ENCODE data around the gene NCBP2L. TPM values are rescaled to one million over a fixed set of nuclear protein-coding genes. Genes with fewer than 3 reads are reported as not detected.

The NCBP2L gene
- total RNA-seq, 1 experiment from 2014 or later: 0.20 TPM

DNA sequence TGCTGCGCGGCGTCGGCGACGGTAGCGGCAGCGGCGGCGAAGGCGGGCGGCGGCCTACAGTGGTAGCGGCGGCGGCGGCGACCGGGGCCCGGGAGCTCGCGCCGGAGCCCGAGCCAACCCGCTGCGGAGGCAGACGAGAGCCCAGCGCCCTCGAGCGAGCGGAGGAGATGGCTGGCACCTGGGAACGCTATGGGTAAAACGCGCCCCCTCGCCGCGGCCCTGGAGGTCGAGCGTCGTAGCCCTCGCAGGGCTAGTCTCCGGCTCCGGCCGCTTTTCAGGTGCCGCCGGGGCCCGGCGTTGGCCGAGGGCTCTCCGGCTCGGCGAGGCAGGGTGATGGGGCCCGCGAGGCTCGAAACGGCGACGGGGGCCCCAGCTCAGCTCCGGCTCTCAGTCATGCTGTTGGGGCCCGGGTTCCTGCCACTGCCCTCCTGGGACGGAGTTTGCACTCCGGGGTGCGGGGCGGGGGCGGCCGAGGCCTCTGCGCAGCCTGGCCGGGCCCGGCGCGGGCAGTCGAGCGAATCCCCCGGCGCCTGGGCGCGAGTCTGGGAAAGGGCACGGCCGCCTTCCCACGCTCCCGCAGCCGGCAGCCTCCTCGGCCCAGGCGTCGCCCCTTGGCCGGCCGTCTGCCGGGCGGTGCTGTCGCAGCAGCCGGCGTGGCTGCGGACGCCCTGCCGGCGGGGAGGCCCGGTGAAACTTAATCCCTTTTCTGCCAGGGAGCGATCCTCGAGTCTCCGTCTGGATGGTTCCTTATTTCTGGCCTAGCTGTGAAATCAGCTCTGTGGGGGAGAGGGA is 48.9 kb downstream of the NCBP2L start (continued):
- TF ChIP-seq, protein P1, sequence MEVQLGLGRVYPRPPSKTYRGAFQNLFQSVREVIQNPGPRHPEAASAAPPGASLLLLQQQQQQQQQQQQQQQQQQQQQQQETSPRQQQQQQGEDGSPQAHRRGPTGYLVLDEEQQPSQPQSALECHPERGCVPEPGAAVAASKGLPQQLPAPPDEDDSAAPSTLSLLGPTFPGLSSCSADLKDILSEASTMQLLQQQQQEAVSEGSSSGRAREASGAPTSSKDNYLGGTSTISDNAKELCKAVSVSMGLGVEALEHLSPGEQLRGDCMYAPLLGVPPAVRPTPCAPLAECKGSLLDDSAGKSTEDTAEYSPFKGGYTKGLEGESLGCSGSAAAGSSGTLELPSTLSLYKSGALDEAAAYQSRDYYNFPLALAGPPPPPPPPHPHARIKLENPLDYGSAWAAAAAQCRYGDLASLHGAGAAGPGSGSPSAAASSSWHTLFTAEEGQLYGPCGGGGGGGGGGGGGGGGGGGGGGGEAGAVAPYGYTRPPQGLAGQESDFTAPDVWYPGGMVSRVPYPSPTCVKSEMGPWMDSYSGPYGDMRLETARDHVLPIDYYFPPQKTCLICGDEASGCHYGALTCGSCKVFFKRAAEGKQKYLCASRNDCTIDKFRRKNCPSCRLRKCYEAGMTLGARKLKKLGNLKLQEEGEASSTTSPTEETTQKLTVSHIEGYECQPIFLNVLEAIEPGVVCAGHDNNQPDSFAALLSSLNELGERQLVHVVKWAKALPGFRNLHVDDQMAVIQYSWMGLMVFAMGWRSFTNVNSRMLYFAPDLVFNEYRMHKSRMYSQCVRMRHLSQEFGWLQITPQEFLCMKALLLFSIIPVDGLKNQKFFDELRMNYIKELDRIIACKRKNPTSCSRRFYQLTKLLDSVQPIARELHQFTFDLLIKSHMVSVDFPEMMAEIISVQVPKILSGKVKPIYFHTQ (CRISPR knock-in tag; IDR thresholded peaks at IDR 0.05): no peak
- TF ChIP-seq ESRRA (CRISPR knock-in tag; IDR thresholded peaks at IDR 0.05; ENCODE audit: borderline replicate concordance): no peak
- TF ChIP-seq, protein P2, sequence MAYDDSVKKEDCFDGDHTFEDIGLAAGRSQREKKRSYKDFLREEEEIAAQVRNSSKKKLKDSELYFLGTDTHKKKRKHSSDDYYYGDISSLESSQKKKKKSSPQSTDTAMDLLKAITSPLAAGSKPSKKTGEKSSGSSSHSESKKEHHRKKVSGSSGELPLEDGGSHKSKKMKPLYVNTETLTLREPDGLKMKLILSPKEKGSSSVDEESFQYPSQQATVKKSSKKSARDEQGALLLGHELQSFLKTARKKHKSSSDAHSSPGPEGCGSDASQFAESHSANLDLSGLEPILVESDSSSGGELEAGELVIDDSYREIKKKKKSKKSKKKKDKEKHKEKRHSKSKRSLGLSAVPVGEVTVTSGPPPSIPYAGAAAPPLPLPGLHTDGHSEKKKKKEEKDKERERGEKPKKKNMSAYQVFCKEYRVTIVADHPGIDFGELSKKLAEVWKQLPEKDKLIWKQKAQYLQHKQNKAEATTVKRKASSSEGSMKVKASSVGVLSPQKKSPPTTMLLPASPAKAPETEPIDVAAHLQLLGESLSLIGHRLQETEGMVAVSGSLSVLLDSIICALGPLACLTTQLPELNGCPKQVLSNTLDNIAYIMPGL (CRISPR knock-in tag; IDR thresholded peaks at IDR 0.05): peak; percentile 53; the same call in 1 of the 2 replicates

DNA sequence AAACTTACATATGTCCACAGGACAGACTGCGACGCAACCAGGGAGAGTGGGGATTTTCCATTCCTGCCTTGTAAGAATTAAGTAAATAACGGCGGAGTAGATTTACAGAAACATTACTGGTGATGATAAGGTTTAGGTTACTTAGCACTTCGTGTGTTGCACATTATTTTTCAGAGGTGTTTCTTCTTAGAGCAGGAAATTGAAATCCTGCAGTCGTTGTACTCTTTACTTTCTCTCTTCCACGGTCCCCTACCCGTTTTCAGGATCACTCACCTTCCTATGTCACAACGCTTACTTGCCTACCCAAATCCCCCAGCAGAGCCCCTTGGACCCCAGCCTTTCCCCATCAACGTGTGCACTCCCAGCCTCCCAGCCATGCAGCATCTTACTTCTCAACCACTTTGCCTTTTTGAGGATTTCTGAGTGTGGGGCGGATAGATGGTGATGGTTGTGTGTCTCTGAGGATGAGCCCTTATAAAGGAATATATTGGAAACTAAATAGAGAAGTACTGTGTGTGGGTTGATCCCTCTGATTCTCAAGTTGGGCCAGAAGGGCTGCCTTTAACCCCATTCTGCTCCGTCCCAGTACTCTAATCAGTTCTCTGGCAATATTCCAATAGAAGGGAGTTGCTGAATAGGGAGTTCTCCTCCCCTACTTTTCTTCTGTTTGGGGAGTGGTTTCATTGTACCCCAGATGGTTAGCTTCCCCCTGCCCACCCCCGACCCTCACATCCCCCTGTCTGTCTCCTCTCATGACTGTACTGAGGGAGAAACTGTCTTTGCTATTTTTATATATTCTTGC is 49.7 kb downstream of the NCBP2L start:
- Mint-ChIP-seq H3K9me3 (no peaks in the 10 kb centered on the region), H3K36me3 (no peaks in the 10 kb centered on the region), H3K27me3 (ENCODE audit: low read depth) (peaks cover 38% of the 10 kb centered on the region), H3K4me1 (peaks cover 17% of the 10 kb centered on the region), H3K27ac (no peak overlapping the region), H3K4me3 (peak overlapping the region; percentile 63)
- POLR2A ChIA-PET: no interaction called here
- TF ChIP-seq, protein P2 (CRISPR knock-in tag; IDR thresholded peaks at IDR 0.05): no peak
- TF ChIP-seq, protein P3, sequence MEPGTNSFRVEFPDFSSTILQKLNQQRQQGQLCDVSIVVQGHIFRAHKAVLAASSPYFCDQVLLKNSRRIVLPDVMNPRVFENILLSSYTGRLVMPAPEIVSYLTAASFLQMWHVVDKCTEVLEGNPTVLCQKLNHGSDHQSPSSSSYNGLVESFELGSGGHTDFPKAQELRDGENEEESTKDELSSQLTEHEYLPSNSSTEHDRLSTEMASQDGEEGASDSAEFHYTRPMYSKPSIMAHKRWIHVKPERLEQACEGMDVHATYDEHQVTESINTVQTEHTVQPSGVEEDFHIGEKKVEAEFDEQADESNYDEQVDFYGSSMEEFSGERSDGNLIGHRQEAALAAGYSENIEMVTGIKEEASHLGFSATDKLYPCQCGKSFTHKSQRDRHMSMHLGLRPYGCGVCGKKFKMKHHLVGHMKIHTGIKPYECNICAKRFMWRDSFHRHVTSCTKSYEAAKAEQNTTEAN (CRISPR knock-in tag; IDR thresholded peaks at IDR 0.05): no peak
- ATAC-seq: no peak
- CTCF ChIA-PET: no interaction called here
- no peak for DNase-seq (ENCODE audit: low spot score)

DNA sequence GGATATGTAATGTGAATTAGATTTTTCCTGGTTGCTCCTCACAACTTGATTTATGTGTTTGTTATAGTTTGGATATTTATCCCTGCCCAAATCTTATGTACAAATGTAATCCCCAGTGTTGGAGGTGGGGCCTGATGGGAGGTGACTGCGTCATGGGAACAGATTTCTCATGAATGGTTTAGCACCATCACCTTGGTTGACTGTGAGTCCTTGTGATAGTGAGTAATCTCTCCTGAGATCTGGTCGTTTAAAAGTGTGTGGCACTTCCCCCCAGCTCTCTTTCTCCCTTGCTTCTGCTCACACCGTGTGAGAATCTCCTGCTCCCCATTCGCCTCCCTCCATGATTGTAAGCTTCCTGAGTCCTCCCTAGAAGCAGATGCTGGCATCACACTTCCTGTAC is 50.3 kb downstream of the NCBP2L start:
- H3K36me3 Mint-ChIP-seq: no peaks in the 10 kb centered on the region
- no peaks in the 10 kb centered on the region for H3K9me3 Mint-ChIP-seq
- POLR2A ChIA-PET: no interaction called here
- peaks cover 17% of the 10 kb centered on the region for H3K4me1 Mint-ChIP-seq
- no peak overlapping the region for H3K27ac Mint-ChIP-seq
- H3K27me3 Mint-ChIP-seq (ENCODE audit: low read depth): peaks cover 38% of the 10 kb centered on the region
- H3K4me3 Mint-ChIP-seq: no peak overlapping the region
- ATAC-seq (no peak), DNase-seq (ENCODE audit: low spot score) (no peak)
- CTCF ChIA-PET: no interaction called here
- no peak for TF ChIP-seq NR2C2 (CRISPR knock-in tag; IDR thresholded peaks at IDR 0.05)
- TF ChIP-seq MXD4 (CRISPR knock-in tag; IDR thresholded peaks at IDR 0.05; ENCODE audit: borderline replicate concordance): no peak
- TF ChIP-seq, protein P4, sequence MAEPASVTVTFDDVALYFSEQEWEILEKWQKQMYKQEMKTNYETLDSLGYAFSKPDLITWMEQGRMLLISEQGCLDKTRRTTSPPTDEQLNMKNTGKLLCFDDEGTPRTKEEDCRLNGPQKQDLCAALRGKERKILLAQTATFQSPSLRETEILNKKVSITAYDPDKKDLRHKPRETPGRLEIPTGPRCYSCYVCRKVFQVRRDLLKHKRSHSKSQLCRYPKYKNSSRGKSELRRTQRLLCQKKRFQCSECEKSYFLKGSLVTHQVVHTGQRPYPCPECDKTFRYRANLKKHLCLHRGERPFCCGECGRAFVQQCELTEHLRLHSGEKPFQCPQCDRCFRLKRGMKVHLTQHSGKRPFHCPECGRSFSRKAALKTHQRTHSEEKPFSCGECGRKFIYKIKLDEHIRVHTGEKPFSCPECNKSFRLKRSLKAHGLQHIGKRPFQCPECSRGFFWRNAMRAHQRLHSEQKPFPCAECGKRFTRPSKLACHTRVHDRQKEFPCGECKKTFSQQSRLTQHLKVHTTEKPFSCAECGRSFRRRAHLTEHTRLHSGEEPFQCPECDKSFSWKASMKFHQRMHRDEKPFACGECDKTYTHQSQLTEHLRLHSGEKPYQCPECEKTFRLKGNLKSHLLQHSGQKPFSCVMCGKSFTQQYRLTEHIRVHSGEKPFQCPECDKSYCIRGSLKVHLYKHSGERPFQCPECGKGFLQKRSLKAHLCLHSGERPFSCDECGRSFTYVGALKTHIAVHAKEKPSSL (CRISPR knock-in tag; conservative IDR thresholded peaks at IDR 0.05): no peak
- TF ChIP-seq, protein P5, sequence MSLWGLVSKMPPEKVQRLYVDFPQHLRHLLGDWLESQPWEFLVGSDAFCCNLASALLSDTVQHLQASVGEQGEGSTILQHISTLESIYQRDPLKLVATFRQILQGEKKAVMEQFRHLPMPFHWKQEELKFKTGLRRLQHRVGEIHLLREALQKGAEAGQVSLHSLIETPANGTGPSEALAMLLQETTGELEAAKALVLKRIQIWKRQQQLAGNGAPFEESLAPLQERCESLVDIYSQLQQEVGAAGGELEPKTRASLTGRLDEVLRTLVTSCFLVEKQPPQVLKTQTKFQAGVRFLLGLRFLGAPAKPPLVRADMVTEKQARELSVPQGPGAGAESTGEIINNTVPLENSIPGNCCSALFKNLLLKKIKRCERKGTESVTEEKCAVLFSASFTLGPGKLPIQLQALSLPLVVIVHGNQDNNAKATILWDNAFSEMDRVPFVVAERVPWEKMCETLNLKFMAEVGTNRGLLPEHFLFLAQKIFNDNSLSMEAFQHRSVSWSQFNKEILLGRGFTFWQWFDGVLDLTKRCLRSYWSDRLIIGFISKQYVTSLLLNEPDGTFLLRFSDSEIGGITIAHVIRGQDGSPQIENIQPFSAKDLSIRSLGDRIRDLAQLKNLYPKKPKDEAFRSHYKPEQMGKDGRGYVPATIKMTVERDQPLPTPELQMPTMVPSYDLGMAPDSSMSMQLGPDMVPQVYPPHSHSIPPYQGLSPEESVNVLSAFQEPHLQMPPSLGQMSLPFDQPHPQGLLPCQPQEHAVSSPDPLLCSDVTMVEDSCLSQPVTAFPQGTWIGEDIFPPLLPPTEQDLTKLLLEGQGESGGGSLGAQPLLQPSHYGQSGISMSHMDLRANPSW (CRISPR knock-in tag; conservative IDR thresholded peaks at IDR 0.05; ENCODE audit: low read depth): no peak
- no peak for TF ChIP-seq SMAD3 (CRISPR knock-in tag; IDR thresholded peaks at IDR 0.05; ENCODE audit: borderline replicate concordance)
- TF ChIP-seq, protein P6, sequence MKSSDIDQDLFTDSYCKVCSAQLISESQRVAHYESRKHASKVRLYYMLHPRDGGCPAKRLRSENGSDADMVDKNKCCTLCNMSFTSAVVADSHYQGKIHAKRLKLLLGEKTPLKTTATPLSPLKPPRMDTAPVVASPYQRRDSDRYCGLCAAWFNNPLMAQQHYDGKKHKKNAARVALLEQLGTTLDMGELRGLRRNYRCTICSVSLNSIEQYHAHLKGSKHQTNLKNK (CRISPR knock-in tag; IDR thresholded peaks at IDR 0.05): no peak
- no peak for TF ChIP-seq FOXJ3 (CRISPR knock-in tag; IDR thresholded peaks at IDR 0.05; ENCODE audit: borderline replicate concordance)
- TF ChIP-seq, protein P7, sequence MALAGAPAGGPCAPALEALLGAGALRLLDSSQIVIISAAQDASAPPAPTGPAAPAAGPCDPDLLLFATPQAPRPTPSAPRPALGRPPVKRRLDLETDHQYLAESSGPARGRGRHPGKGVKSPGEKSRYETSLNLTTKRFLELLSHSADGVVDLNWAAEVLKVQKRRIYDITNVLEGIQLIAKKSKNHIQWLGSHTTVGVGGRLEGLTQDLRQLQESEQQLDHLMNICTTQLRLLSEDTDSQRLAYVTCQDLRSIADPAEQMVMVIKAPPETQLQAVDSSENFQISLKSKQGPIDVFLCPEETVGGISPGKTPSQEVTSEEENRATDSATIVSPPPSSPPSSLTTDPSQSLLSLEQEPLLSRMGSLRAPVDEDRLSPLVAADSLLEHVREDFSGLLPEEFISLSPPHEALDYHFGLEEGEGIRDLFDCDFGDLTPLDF (CRISPR knock-in tag; IDR thresholded peaks at IDR 0.05): no peak
